IMR-90 (cell line): Measurements from ENCODE around the gene LPGAT1. TPM values are rescaled to one million over a fixed set of nuclear protein-coding genes. Genes with fewer than 3 reads are reported as not detected.

Experiments used
- ATAC-seq: fragments of 200-7000 bp; cut with Tn5 transposase; 2 replicates; pipeline ENCODE4 v1.9.1; 2020; ENCODE audit warnings: low read depth, mild to moderate bottlenecking, moderate library complexity
- BruUV-seq: library from RNA; stranded (reverse); fragments of 400-500 nt; replicated peaks from 2 replicates; lab custom pipeline; 2021; lab: Mats Ljungman, UMichigan
- CTCF ChIA-PET: fragments of 300-600 bp; formaldehyde crosslinking; extraction: SDS; loops from one replicate; lab custom pipeline; 2021; ENCODE audit warnings: antibody characterized with exemption; lab: Yijun Ruan, JAX
- POLR2A ChIA-PET: fragments of 300-600 bp; sonication (Branson Sonifier 250); formaldehyde crosslinking; loops from one replicate; lab custom pipeline; 2022; ENCODE audit warnings: antibody characterized with exemption; ENCODE audit not compliant: unreplicated experiment; lab: Charles Lee
- DNase-seq: peaks from one replicate; pipeline ENCODE4 v3.0.0; 2013
- H2AFZ ChIP-seq: replicated peaks from 2 replicates; pipeline ENCODE3; 2013; ENCODE audit warnings: low read length, mild to moderate bottlenecking; ENCODE audit not compliant: poor library complexity
- H2AK5ac ChIP-seq: 2 replicates; pipeline ENCODE4 v1.6.1; 2013; ENCODE audit warnings: low read depth, low read length, inconsistent platforms
- H2AK9ac ChIP-seq: replicated peaks from 2 replicates; pipeline ENCODE3; 2013; ENCODE audit warnings: mild to moderate bottlenecking, low read depth, low read length, moderate library complexity; ENCODE audit not compliant: poor library complexity
- H2BK120ac ChIP-seq: 2 replicates; pipeline ENCODE4 v1.6.1; 2013; ENCODE audit warnings: low read depth, low read length, inconsistent platforms
- H2BK15ac ChIP-seq: 3 replicates; pipeline ENCODE4 v1.6.1; 2013; ENCODE audit warnings: low read depth, low read length, inconsistent platforms
- H2BK20ac ChIP-seq: 2 replicates; pipeline ENCODE4 v1.6.1; 2013; ENCODE audit warnings: low read depth, mild to moderate bottlenecking, inconsistent platforms, low read length, moderate library complexity
- H2BK5ac ChIP-seq: 2 replicates; pipeline ENCODE4 v1.6.1; 2013; ENCODE audit warnings: mild to moderate bottlenecking, low read depth, low read length, inconsistent platforms; ENCODE audit not compliant: poor library complexity, severe bottlenecking
- H3K14ac ChIP-seq: replicated peaks from 2 replicates; pipeline ENCODE4 v1.6.1; 2013; ENCODE audit warnings: low read depth, low read length, inconsistent platforms
- H3K18ac ChIP-seq: 2 replicates; pipeline ENCODE4 v1.6.1; 2013; ENCODE audit warnings: low read depth, low read length, control low read depth
- H3K23ac ChIP-seq: 2 replicates; pipeline ENCODE4 v1.6.1; 2013; ENCODE audit warnings: low read depth, low read length, inconsistent platforms
- H3K27ac ChIP-seq: 2 replicates; pipeline ENCODE4 v1.5.1; 2013; ENCODE audit warnings: mild to moderate bottlenecking, control low read depth, low read length; ENCODE audit not compliant: insufficient read depth
- H3K27me3 ChIP-seq: 2 replicates; pipeline ENCODE4 v1.6.1; 2013; ENCODE audit warnings: low read length; ENCODE audit not compliant: control insufficient read depth, insufficient read depth
- H3K36me3 ChIP-seq: 2 replicates; pipeline ENCODE4 v1.6.1; 2013; ENCODE audit warnings: low read length, mixed read lengths; ENCODE audit not compliant: control insufficient read depth, insufficient read depth
- H3K4ac ChIP-seq: 2 replicates; pipeline ENCODE4 v1.6.1; 2013; ENCODE audit warnings: low read depth, low read length, inconsistent platforms
- H3K4me1 ChIP-seq: 2 replicates; pipeline ENCODE4 v1.6.1; 2013; ENCODE audit warnings: low read length, mixed read lengths; ENCODE audit not compliant: control insufficient read depth, insufficient read depth
- H3K4me2 ChIP-seq: 2 replicates; pipeline ENCODE4 v1.6.1; 2013; ENCODE audit warnings: low read depth, mild to moderate bottlenecking, control low read depth, low read length, moderate library complexity
- H3K4me3 ChIP-seq: 2 replicates; pipeline ENCODE4 v1.5.1; 2013; ENCODE audit warnings: low read depth, mild to moderate bottlenecking, control low read depth, low read length, moderate library complexity; ENCODE audit not compliant: insufficient read depth
- H3K56ac ChIP-seq: 2 replicates; pipeline ENCODE4 v1.6.1; 2013; ENCODE audit warnings: low read length, inconsistent platforms; ENCODE audit not compliant: insufficient read depth; ENCODE audit errors: extremely low read depth
- H3K79me1 ChIP-seq, 2 experiments: 2 replicates each; pipeline ENCODE4 v1.6.1; 2013; ENCODE audit warnings: low read length in 2 of 2, inconsistent platforms in 1 of 2, low read depth in 1 of 2
- H3K9ac ChIP-seq: 2 replicates; pipeline ENCODE4 v1.6.1; 2013; ENCODE audit warnings: low read depth, low read length, control low read depth
- H3K9me1 ChIP-seq: 2 replicates; pipeline ENCODE4 v1.6.1; 2013; ENCODE audit warnings: low read length, inconsistent platforms; ENCODE audit not compliant: insufficient read depth
- H3K9me3 ChIP-seq: 2 replicates; pipeline ENCODE4 v1.6.1; 2013; ENCODE audit warnings: low read length; ENCODE audit not compliant: control insufficient read depth, insufficient read depth
- H4K20me1 ChIP-seq: 2 replicates; pipeline ENCODE4 v1.6.1; 2013; ENCODE audit warnings: low read length, inconsistent platforms; ENCODE audit not compliant: insufficient read depth
- H4K5ac ChIP-seq: 2 replicates; pipeline ENCODE4 v1.6.1; 2013; ENCODE audit warnings: mild to moderate bottlenecking, low read depth, low read length, control low read depth
- H4K8ac ChIP-seq, 2 experiments: 2 replicates each; pipeline ENCODE4 v1.6.1; 2013; ENCODE audit warnings: low read depth in 2 of 2, low read length in 2 of 2, control low read depth in 1 of 2, inconsistent platforms in 1 of 2
- H4K91ac ChIP-seq: 2 replicates; pipeline ENCODE4 v1.6.1; 2013; ENCODE audit warnings: low read depth, low read length, inconsistent platforms; ENCODE audit not compliant: insufficient read depth
- CHD1 ChIP-seq: IDR thresholded peaks from 2 replicates; pipeline ENCODE4 v1.6.1; 2012; ENCODE audit warnings: low read depth, low read length, improper control_type of control experiment
- MAZ ChIP-seq: IDR thresholded peaks from 2 replicates; pipeline ENCODE4 v1.6.1; 2012; ENCODE audit warnings: low read depth, mild to moderate bottlenecking, low read length, improper control_type of control experiment, moderate library complexity, borderline replicate concordance
- POLR2A ChIP-seq: IDR thresholded peaks from 2 replicates; pipeline ENCODE4 v1.6.1; 2012; ENCODE audit warnings: mild to moderate bottlenecking, low read depth, low read length
- WGBS, 2 experiments: methylation state at CpG; one replicate each; pipeline versions ENCODE4 v1.1.5 to v1.1.7; 2013; ENCODE audit warnings: missing lambda C conversion rate in 2 of 2; ENCODE audit not compliant: insufficient read length in 1 of 2; ENCODE audit errors: extremely low coverage in 2 of 2; 5-methylcytosine and 5-hydroxymethylcytosine counted together
- dilution Hi-C: fragments of 300-500 bp; cut with HindIII; formaldehyde crosslinking; loops from one replicate; pipeline ENCODE4 v1.14.3; 2018; ENCODE audit warnings: low sequenced_read_pairs; ENCODE audit not compliant: unreplicated experiment
- in situ Hi-C: fragments of 300-500 bp; cut with MboI; formaldehyde crosslinking; loops from 3 replicates; pipeline ENCODE4 v1.14.3; 2019; ENCODE audit warnings: low sequenced_read_pairs, inconsistent platforms, mixed read lengths
- intact Hi-C: fragments of 100-400 bp; cut with micrococcal nuclease; formaldehyde crosslinking; loops from 2 replicates; pipeline ENCODE4 v1.10.0; 2022
- polyA plus RNA-seq, 3 experiments: library from polyadenylated mRNA; depleted of rRNA; stranded (reverse); fragments of >200 nt; gene quantifications; 2 replicates each; pipeline ENCODE4 v1.2.3, GENCODE V29; 2012; ENCODE audit warnings: low replicate concordance in 1 of 3
- total RNA-seq: library from RNA; depleted of rRNA; stranded (reverse); fragments of >200 nt; gene quantifications from 2 replicates; pipeline ENCODE4 v1.2.3, GENCODE V29; 2012
- TF ChIP-seq, protein P1 (sequence below): fragments of 150-350 bp; IDR thresholded peaks from 2 replicates; pipeline ENCODE4 v1.6.1; 2017; ENCODE audit warnings: mild to moderate bottlenecking, antibody characterized with exemption, low read length, low read depth
- TF ChIP-seq, protein P2 (sequence below): fragments of 150-350 bp; IDR thresholded peaks from 2 replicates; pipeline ENCODE4 v1.6.1; 2016; ENCODE audit warnings: low read depth, mild to moderate bottlenecking, low read length, moderate library complexity, borderline replicate concordance

Gene LPGAT1
- total and polyA plus RNA-seq, 2 of the 4 experiments (the other 2 are of a cell fraction), result 6.7 to 13.6 TPM

DNA sequence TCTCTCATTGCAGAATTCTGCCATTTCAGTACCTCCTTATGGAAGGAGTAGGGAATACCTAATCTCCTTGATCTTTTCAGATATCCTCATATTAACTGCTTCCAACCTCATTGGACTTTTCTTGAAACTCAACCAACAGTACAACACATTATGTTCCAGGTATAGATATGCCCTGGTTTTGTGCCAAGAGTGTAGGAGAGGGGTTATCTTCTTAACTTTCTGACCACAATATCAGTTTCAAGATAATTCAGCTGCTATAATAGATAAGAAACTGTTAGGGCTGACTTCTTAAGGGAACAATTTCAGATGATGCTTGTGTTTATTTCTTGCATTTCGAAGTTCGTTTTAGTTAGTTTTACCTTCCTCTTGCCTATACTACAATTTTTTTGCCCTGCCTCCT, 2.1 kb upstream of the LPGAT1 start:
- CTCF ChIA-PET, result no interaction called here
- Histone ChIP-seq H3K36me3 (no peaks in the 10 kb centered on the region; the same call in 1 of the 2 replicates), H4K20me1 (0 out of 2 replicates have a peak, but pooled peaks cover 7% of the 10 kb centered on the region), H3K9me3 (no peaks in the 10 kb centered on the region), H2BK120ac (no peak overlapping the region), H3K14ac (no peak overlapping the region), H2AK9ac (no peak overlapping the region), H3K56ac (no peak overlapping the region), H2BK5ac (no peak overlapping the region), H3K79me1 (peaks cover 10 to 15% of the 10 kb centered on the region in 2 experiments; a peak in 3 of 4 replicates), H3K4me1 (peaks cover 9% of the 10 kb centered on the region), H4K5ac (no peak overlapping the region), H3K27ac (no peak overlapping the region), H2BK20ac (no peak overlapping the region), H2BK15ac (no peak overlapping the region), H4K8ac (no peak overlapping the region), H3K23ac (no peak overlapping the region), H2AFZ (no peak overlapping the region), H3K9me1 (no peaks in the 10 kb centered on the region), H3K4me2 (no peak overlapping the region), H3K9ac (no peak overlapping the region), H4K91ac (no peak overlapping the region), H3K4ac (no peak overlapping the region), H2AK5ac (no peak overlapping the region), H3K18ac (no peak overlapping the region), H3K4me3 (no peak overlapping the region), H3K27me3 (no peaks in the 10 kb centered on the region; the same call in 1 of the 2 replicates)
- dilution Hi-C loops, result no loop called here
- WGBS, 2 experiments, result no CpG with 5 or more reads among the region's 2 CpGs
- TF ChIP-seq, protein P1, sequence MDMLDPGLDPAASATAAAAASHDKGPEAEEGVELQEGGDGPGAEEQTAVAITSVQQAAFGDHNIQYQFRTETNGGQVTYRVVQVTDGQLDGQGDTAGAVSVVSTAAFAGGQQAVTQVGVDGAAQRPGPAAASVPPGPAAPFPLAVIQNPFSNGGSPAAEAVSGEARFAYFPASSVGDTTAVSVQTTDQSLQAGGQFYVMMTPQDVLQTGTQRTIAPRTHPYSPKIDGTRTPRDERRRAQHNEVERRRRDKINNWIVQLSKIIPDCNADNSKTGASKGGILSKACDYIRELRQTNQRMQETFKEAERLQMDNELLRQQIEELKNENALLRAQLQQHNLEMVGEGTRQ, result no peak
- TF ChIP-seq CHD1 (no peak), MAZ (no peak), POLR2A (no peak)
- TF ChIP-seq, protein P2, sequence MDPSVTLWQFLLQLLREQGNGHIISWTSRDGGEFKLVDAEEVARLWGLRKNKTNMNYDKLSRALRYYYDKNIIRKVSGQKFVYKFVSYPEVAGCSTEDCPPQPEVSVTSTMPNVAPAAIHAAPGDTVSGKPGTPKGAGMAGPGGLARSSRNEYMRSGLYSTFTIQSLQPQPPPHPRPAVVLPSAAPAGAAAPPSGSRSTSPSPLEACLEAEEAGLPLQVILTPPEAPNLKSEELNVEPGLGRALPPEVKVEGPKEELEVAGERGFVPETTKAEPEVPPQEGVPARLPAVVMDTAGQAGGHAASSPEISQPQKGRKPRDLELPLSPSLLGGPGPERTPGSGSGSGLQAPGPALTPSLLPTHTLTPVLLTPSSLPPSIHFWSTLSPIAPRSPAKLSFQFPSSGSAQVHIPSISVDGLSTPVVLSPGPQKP, result no peak
- ATAC-seq (no peak), DNase-seq (no peak)
- BruUV-seq, result no TSS peak
- POLR2A ChIA-PET, result no interaction called here
- intact Hi-C loops, result loop anchor here (5.0 kb wide), 1 partner anchor 200 kb away; no protein-coding TSS in a partner anchor
- in situ Hi-C loops, result no loop called here
